ENCODE results near the gene ATF7.

ATF7 gene

GRCh38 chr12:53506450-53506785, 119.8 kb downstream of the ATF7 start:
- DNase-seq (ENCODE audit: extremely low read depth, low read depth): no peak
- no peak overlapping the region for H3K4me3 ChIP-seq (replicated peaks; ENCODE audit: low read depth, low read length)
- TF ChIP-seq CTCF (IDR thresholded peaks at IDR 0.05; ENCODE audit: low read depth, low read length, missing control alignments): no peak

GRCh38 chr12:53505555-53506449, 120.4 kb downstream of the ATF7 start:
- no peak for DNase-seq (ENCODE audit: extremely low read depth, low read depth)
- no peak for TF ChIP-seq CTCF (IDR thresholded peaks at IDR 0.05; ENCODE audit: low read depth, low read length, missing control alignments)
- no peak overlapping the region for H3K4me3 ChIP-seq (replicated peaks; ENCODE audit: low read depth, low read length)

- DNase-seq (ENCODE audit: extremely low read depth, low read depth): no peak
- H3K4me3 ChIP-seq (replicated peaks; ENCODE audit: low read depth, low read length): no peak overlapping the region
- TF ChIP-seq CTCF (IDR thresholded peaks at IDR 0.05; ENCODE audit: low read depth, low read length, missing control alignments): no peak
Observed at GRCh38 chr12:53505086-53505485, 121.1 kb downstream of the ATF7 start.

DNA sequence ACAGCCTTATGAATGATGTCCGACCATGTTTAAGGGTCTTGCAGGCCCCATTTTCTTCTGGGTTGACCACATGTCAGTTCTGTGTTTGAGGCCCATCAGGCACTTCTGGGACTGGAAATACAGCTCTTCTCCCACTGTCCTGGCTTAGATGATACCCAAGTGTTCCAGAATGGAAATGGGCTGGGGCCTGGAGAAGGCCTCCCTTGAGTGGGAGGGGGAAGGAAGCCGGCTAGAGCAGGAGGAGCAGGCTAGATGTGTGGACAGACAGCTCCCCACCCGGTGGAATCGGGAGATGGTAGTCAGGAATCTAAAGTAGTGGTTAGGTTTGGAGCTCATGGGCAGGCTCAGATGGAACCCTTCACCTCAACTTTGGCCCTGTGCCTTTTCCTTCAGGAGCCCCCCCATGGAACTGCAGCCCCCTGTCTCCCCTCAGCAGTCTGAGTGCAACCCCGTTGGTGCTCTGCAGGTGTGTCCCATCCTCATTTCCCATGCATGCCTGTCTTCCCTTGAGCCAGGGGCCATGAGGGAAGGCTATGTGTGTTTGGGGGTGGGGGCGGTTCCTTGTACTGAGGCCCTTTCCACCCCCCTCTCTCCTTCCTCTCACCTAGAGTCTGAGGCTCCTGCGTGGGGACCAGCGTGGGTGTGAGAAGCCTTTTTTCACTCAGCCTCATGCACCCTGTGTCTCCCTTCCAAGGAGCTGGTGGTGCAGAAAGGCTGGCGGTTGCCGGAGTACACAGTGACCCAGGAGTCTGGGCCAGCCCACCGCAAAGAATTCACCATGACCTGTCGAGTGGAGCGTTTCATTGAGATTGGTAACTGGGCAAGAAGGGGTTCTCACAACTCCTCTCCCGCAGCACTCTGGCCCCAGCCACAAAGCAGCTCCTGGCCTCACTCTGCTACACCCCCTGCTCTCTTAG, 121.9 kb downstream of the ATF7 start:
- DNase-seq (ENCODE audit: extremely low read depth, low read depth): no peak
- no peak for TF ChIP-seq CTCF (IDR thresholded peaks at IDR 0.05; ENCODE audit: low read depth, low read length, missing control alignments)
- H3K4me3 ChIP-seq (replicated peaks; ENCODE audit: low read depth, low read length): no peak overlapping the region

DNA sequence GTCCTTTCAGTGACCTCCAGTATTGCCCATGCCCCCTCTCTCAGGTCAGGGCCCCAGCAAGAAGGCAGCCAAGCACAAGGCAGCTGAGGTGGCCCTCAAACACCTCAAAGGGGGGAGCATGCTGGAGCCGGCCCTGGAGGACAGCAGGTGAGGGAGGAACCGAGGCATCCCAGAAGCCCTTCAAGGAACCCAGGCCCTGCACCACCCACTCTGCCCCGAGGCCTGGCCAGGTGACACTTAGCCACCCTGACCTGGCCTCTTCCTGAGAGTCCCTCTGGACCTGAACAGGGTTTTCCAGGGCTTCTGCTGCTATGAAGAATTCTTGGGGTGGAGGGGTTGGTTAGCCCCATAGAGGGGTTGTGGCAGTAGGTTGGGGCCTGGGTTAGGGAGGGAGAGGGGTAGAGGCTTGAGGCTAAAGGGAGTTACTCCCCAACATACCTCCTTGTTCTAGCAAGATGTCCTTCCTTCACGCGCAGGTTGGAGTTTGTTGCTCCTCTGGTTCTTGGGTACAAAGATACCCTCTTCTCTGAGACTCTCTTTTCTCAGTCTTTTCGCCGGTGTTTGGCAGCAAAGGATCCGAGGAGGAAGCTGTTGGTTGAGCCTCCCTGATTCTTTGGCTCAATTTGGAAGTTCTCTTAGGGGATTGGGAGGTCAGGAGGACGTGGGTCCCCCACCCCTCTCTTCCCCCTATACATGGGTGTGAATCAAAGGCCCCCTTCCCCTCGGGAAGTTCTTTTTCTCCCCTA, 123.0 kb downstream of the ATF7 start:
- no peak overlapping the region for H3K4me3 ChIP-seq (replicated peaks; ENCODE audit: low read depth, low read length)
- DNase-seq (ENCODE audit: extremely low read depth, low read depth): no peak
- TF ChIP-seq CTCF (IDR thresholded peaks at IDR 0.05; ENCODE audit: low read depth, low read length, missing control alignments): no peak

- no peak for DNase-seq (ENCODE audit: extremely low read depth, low read depth)
- TF ChIP-seq CTCF (IDR thresholded peaks at IDR 0.05; ENCODE audit: low read depth, low read length, missing control alignments): no peak
Observed at GRCh38 chr12:53502331-53502730, 123.9 kb downstream of the ATF7 start.

More at GRCh38 chr12:53502331-53502730, 123.9 kb downstream of the ATF7 start:
- H3K4me3 ChIP-seq (replicated peaks; ENCODE audit: low read depth, low read length): peak overlapping the region; percentile 64

Measured in HFF-Myc (cell line).